HepG2 (cell line): ENCODE data around the gene FRMD8. TPM values are rescaled to one million over a fixed set of nuclear protein-coding genes. Genes with fewer than 3 reads are reported as not detected.
A peak's percentile ranks its signal among the peaks of the same experiment; 100 is the strongest.

Experiments
- CHD2 ChIP-seq: IDR thresholded peaks from 2 replicates; pipeline ENCODE4 v1.6.1; 2011; ENCODE audit warnings: low read depth, low read length, improper control_type of control experiment
- ETV5 ChIP-seq: IDR thresholded peaks from 2 replicates; pipeline ENCODE4 v1.6.1; 2018; ENCODE audit warnings: missing biosample characterization, missing genetic modification reagents, inconsistent platforms, borderline replicate concordance
- GABPA ChIP-seq, 2 experiments: IDR thresholded peaks; 2 replicates each; pipeline ENCODE4 v1.6.1; 2011 to 2016; ENCODE audit warnings: low read depth in 2 of 2, low read length in 1 of 2, missing biosample characterization in 1 of 2, missing genetic modification characterization in 1 of 2
- HHEX ChIP-seq: IDR thresholded peaks from 2 replicates; pipeline ENCODE4 v1.6.1; 2016; ENCODE audit warnings: control low read depth
- HMG20B ChIP-seq: conservative IDR thresholded peaks from 2 replicates; pipeline ENCODE4 v1.6.1; 2016; ENCODE audit warnings: missing genetic modification reagents, missing compliant biosample characterization
- HNRNPK ChIP-seq: fragments of 200-400 bp; formaldehyde crosslinking; IDR thresholded peaks from 2 replicates; pipeline ENCODE4 v1.6.1; 2018; ENCODE audit warnings: low read length, low read depth, moderate library complexity, mild to moderate bottlenecking; ENCODE audit not compliant: poor library complexity, severe bottlenecking
- JUNB ChIP-seq: sonication (generic); formaldehyde crosslinking; IDR thresholded peaks from 2 replicates; pipeline ENCODE4 v1.8.0; 2022; ENCODE audit warnings: missing genetic modification reagents, mild to moderate bottlenecking, borderline replicate concordance
- KDM2A ChIP-seq: sonication (generic); formaldehyde crosslinking; IDR thresholded peaks from 2 replicates; pipeline ENCODE4 v1.4.0; 2020; ENCODE audit warnings: low read depth, missing genetic modification reagents, borderline replicate concordance
- KLF12 ChIP-seq: sonication (generic); formaldehyde crosslinking; IDR thresholded peaks from 2 replicates; pipeline ENCODE4 v1.4.0; 2020; ENCODE audit warnings: missing genetic modification reagents, borderline replicate concordance
- NBN ChIP-seq: fragments of 450-650 bp; conservative IDR thresholded peaks from 2 replicates; pipeline ENCODE4 v1.6.1; 2017
- NKX3-1 ChIP-seq: sonication (generic); formaldehyde crosslinking; IDR thresholded peaks from 2 replicates; pipeline ENCODE4 v1.5.0; 2020; ENCODE audit warnings: missing genetic modification reagents
- PAX8 ChIP-seq: sonication (generic); formaldehyde crosslinking; IDR thresholded peaks from 2 replicates; pipeline ENCODE4 v1.8.0; 2022; ENCODE audit warnings: mild to moderate bottlenecking, missing genetic modification reagents, borderline replicate concordance
- PHB2 ChIP-seq: fragments of 450-650 bp; IDR thresholded peaks from 2 replicates; pipeline ENCODE4 v1.6.1; 2018; ENCODE audit not compliant: partially characterized antibody
- PITX1 ChIP-seq: sonication (generic); formaldehyde crosslinking; IDR thresholded peaks from 2 replicates; pipeline ENCODE4 v1.5.1; 2020; ENCODE audit warnings: mild to moderate bottlenecking, missing genetic modification reagents
- PLRG1 ChIP-seq: fragments of 450-650 bp; conservative IDR thresholded peaks from 2 replicates; pipeline ENCODE4 v1.6.1; 2016
- PTBP1 ChIP-seq: fragments of 200-400 bp; formaldehyde crosslinking; IDR thresholded peaks from 2 replicates; pipeline ENCODE4 v1.6.1; 2018; ENCODE audit warnings: low read length, low read depth; ENCODE audit not compliant: poor library complexity, severe bottlenecking
- RFX5 ChIP-seq: IDR thresholded peaks from 2 replicates; pipeline ENCODE4 v1.6.1; 2011; ENCODE audit warnings: low read depth, low read length, improper control_type of control experiment
- RFXANK ChIP-seq: IDR thresholded peaks from 2 replicates; pipeline ENCODE4 v1.6.1; 2016
- SALL1 ChIP-seq: sonication (generic); formaldehyde crosslinking; IDR thresholded peaks from 2 replicates; pipeline ENCODE4 v1.8.0; 2022; ENCODE audit warnings: mild to moderate bottlenecking, missing genetic modification reagents
- SMYD3 ChIP-seq: sonication (generic); formaldehyde crosslinking; IDR thresholded peaks from 2 replicates; pipeline ENCODE4 v1.8.1; 2023; ENCODE audit warnings: mild to moderate bottlenecking, missing genetic modification reagents
- SP5 ChIP-seq: IDR thresholded peaks from 2 replicates; pipeline ENCODE4 v1.6.1; 2016; ENCODE audit warnings: low read depth, borderline replicate concordance
- TGIF2 ChIP-seq: IDR thresholded peaks from 2 replicates; pipeline ENCODE4 v1.6.1; 2016; ENCODE audit warnings: control low read depth, missing compliant biosample characterization
- ZBTB21 ChIP-seq: sonication (generic); formaldehyde crosslinking; IDR thresholded peaks from 2 replicates; pipeline ENCODE4 v1.4.0; 2020; ENCODE audit warnings: missing genetic modification reagents
- ZBTB3 ChIP-seq: sonication (generic); formaldehyde crosslinking; IDR thresholded peaks from 2 replicates; pipeline ENCODE4 v1.4.0; 2020; ENCODE audit warnings: low read depth, mild to moderate bottlenecking, moderate library complexity, missing genetic modification reagents, borderline replicate concordance
- ZNF136 ChIP-seq: sonication (generic); formaldehyde crosslinking; IDR thresholded peaks from 2 replicates; pipeline ENCODE4 v1.8.1; 2022; ENCODE audit warnings: low read depth, mild to moderate bottlenecking, moderate library complexity, missing genetic modification reagents
- ZNF207 ChIP-seq: fragments of 450-650 bp; IDR thresholded peaks from 2 replicates; pipeline ENCODE4 v1.6.1; 2016; ENCODE audit warnings: antibody characterized with exemption, borderline replicate concordance
- ZNF460 ChIP-seq: sonication (generic); formaldehyde crosslinking; IDR thresholded peaks from 2 replicates; pipeline ENCODE4 v1.5.1; 2020; ENCODE audit warnings: missing genetic modification reagents, mild to moderate bottlenecking, borderline replicate concordance
- ZNF768 ChIP-seq: sonication (generic); formaldehyde crosslinking; IDR thresholded peaks from 2 replicates; pipeline ENCODE4 v1.4.0; 2020; ENCODE audit warnings: missing genetic modification reagents
- ZNF792 ChIP-seq: IDR thresholded peaks from 2 replicates; pipeline ENCODE4 v1.6.1; 2016
- ZNF816 ChIP-seq: sonication (generic); formaldehyde crosslinking; IDR thresholded peaks from 2 replicates; pipeline ENCODE4 v1.8.0; 2022; ENCODE audit warnings: missing genetic modification reagents, mild to moderate bottlenecking, borderline replicate concordance
- polyA plus RNA-seq, 8 experiments: library from polyadenylated mRNA; depleted of rRNA in 3 of 8; stranded (reverse) in 7 of 8; unstranded in 1 of 8; fragments of >200 nt; fragmentation: Illumina TruSeq in 4 of 8; extraction: Trizol in 4 of 8; gene quantifications; 2 replicates each; pipeline versions ENCODE4 v1.2.1 to v1.2.3, GENCODE V29; 2011 to 2016; ENCODE audit warnings: low read depth in 4 of 8, missing spikeins in 1 of 8, mixed read lengths in 1 of 8; ENCODE audit not compliant: insufficient read depth in 1 of 8
- total RNA-seq, 5 experiments: library from RNA; depleted of rRNA; stranded (reverse); fragments of >200 nt; fragmentation: Illumina TruSeq; extraction: Trizol; gene quantifications; 2 replicates each; pipeline ENCODE4 v1.2.3, GENCODE V29; 2016; ENCODE audit warnings: low read depth in 1 of 5
- TF ChIP-seq, protein P1 (sequence below): sonication (generic); formaldehyde crosslinking; IDR thresholded peaks from 2 replicates; pipeline ENCODE4 v1.5.0; 2020; ENCODE audit warnings: missing genetic modification reagents, mild to moderate bottlenecking, borderline replicate concordance
- TF ChIP-seq, protein P2 (sequence below): fragments of 450-650 bp; IDR thresholded peaks from 2 replicates; pipeline ENCODE4 v1.6.1; 2017

FRMD8 gene
- total and polyA plus RNA-seq, 2 of the 13 experiments (the other 11 are each of a cell fraction or from before 2014, with no cell fraction given): 5.8 to 20.6 TPM

DNA sequence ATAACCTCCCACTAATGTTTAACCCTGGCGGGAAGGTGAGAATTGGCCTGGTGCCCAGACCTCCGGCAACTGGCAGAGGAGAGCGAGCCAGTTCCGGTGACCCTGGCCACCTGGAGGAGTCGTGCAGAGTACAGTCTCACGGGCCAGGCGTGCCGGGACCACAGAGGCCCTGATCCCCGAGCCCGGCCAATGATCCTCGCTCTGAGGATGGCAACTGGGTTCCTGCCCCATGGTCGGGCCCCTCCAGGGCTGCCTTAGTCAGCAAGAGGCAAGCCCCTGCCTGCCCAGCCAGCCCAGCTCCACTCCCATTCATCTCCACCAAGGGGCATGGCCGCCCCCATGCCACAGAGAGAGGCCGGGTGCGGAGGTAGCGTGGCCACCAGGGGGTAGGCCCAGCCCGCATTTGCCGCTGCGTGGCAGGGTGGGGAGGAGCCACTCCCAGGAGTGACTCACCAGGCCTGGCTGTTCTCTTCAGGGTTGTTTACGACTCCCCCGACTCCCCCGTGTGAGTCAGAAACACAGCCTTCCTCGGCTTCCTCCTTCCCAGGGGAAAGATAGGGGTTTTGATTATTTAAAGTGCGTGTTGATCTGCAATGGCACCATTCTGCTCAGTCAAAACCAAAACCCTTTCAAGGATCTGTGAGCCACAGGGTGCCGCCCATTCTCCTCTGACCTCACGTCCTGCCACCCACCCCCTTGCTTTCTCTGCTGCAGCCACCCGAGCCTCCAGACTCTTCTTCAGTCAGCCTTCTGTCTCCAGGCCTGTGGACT lies 4.2 kb upstream of the FRMD8 start, which contains the start of gene SLC25A45 (continued):
- TF ChIP-seq, protein P1, sequence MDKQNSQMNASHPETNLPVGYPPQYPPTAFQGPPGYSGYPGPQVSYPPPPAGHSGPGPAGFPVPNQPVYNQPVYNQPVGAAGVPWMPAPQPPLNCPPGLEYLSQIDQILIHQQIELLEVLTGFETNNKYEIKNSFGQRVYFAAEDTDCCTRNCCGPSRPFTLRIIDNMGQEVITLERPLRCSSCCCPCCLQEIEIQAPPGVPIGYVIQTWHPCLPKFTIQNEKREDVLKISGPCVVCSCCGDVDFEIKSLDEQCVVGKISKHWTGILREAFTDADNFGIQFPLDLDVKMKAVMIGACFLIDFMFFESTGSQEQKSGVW (CRISPR knock-in tag): no peak
- TF ChIP-seq NBN: no peak
- TF ChIP-seq GABPA (IDR thresholded peaks at IDR 0.05; ENCODE audit: low read depth, low read length): no peak
- peak; percentile 81 for TF ChIP-seq GABPA (CRISPR knock-in tag; IDR thresholded peaks at IDR 0.05; ENCODE audit: low read depth)
- no peak for TF ChIP-seq HHEX (CRISPR knock-in tag)
- peak; percentile 79 for TF ChIP-seq ZNF792 (CRISPR knock-in tag)
- no peak for TF ChIP-seq ZBTB3 (CRISPR knock-in tag)
- no peak; the same call in 1 of the 2 replicates for TF ChIP-seq ZBTB21 (CRISPR knock-in tag)
- TF ChIP-seq PHB2: no peak
- no peak for TF ChIP-seq PLRG1
- TF ChIP-seq SMYD3 (CRISPR knock-in tag): peak; percentile 93
- TF ChIP-seq NKX3-1 (CRISPR knock-in tag): no peak
- no peak for TF ChIP-seq ZNF207
- 0 out of 2 replicates have a peak, but pooled peaks have one; percentile 39 for TF ChIP-seq PAX8 (CRISPR knock-in tag)
- peak; percentile 86 for TF ChIP-seq KDM2A
- TF ChIP-seq TGIF2 (CRISPR knock-in tag): no peak; the same call in 1 of the 2 replicates
- no peak for TF ChIP-seq ZNF460 (CRISPR knock-in tag)
- TF ChIP-seq HMG20B (CRISPR knock-in tag): no peak
- TF ChIP-seq ZNF768 (CRISPR knock-in tag): no peak; the same call in 1 of the 2 replicates
- peak; percentile 20; the same call in 1 of the 2 replicates for TF ChIP-seq KLF12
- TF ChIP-seq SALL1 (CRISPR knock-in tag): peak; percentile 90
- peak; percentile 98 for TF ChIP-seq ETV5 (CRISPR knock-in tag)
- no peak for TF ChIP-seq CHD2
- TF ChIP-seq, protein P2, sequence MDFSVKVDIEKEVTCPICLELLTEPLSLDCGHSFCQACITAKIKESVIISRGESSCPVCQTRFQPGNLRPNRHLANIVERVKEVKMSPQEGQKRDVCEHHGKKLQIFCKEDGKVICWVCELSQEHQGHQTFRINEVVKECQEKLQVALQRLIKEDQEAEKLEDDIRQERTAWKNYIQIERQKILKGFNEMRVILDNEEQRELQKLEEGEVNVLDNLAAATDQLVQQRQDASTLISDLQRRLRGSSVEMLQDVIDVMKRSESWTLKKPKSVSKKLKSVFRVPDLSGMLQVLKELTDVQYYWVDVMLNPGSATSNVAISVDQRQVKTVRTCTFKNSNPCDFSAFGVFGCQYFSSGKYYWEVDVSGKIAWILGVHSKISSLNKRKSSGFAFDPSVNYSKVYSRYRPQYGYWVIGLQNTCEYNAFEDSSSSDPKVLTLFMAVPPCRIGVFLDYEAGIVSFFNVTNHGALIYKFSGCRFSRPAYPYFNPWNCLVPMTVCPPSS: no peak
- peak; percentile 79; the same call in 1 of the 2 replicates for TF ChIP-seq ZNF136
- peak; percentile 63 for TF ChIP-seq SP5
- TF ChIP-seq ZNF816 (CRISPR knock-in tag): peak; percentile 97
- TF ChIP-seq JUNB: peak; percentile 59; the same call in 1 of the 2 replicates
- TF ChIP-seq PITX1: peak; percentile 70; the same call in 1 of the 2 replicates
- peak; percentile 68 for TF ChIP-seq PTBP1
- TF ChIP-seq RFX5: no peak
- TF ChIP-seq RFXANK (CRISPR knock-in tag): no peak; the same call in 1 of the 2 replicates
- no peak for TF ChIP-seq HNRNPK
